Endothelial cell of umbilical vein (primary cell): ENCODE results near the gene SIRPA. TPM values are rescaled to one million over a fixed set of nuclear protein-coding genes. Genes with fewer than 3 reads are reported as not detected.

Experiments
- BruUV-seq: library from RNA; stranded (reverse); fragments of 400-500 nt; replicated peaks from 2 replicates; lab custom pipeline; 2021; lab: Mats Ljungman, UMichigan
- CTCF ChIA-PET: fragments of 300-600, 350-600 bp; sonication (Branson Sonifier 250); formaldehyde crosslinking; loops from one replicate; lab custom pipeline; 2021; ENCODE audit warnings: antibody characterized with exemption, inconsistent platforms; lab: Charles Lee
- POLR2A ChIA-PET: fragments of 300-600, 350-600 bp; sonication (Branson Sonifier 250); formaldehyde crosslinking; loops from one replicate; lab custom pipeline; 2021; ENCODE audit warnings: antibody characterized with exemption, inconsistent platforms; lab: Charles Lee
- DNase-seq: peaks from one replicate; pipeline ENCODE4 v3.0.0-alpha.2; 2011; ENCODE audit warnings: low read depth, low spot score
- FAIRE-seq: peaks from 2 replicates; lab custom pipeline; 2011; peaks lifted over from hg19 to GRCh38; lab: Jason Lieb, UNC
- H2AFZ ChIP-seq: 2 replicates; pipeline ENCODE4 v1.6.0; 2012; ENCODE audit warnings: low read depth, low read length, control low read depth, inconsistent platforms
- H3K27ac ChIP-seq: 2 replicates; pipeline ENCODE4 v1.5.1; 2011; ENCODE audit warnings: low read depth, mild to moderate bottlenecking, control low read depth, low read length, moderate library complexity; ENCODE audit not compliant: insufficient read depth
- H3K27me3 ChIP-seq, 2 experiments: 2 replicates each; pipeline versions ENCODE4 v1.6.0 to v1.6.1; 2011; ENCODE audit warnings: low read length in 2 of 2, mixed read lengths in 1 of 2; ENCODE audit not compliant: control insufficient read depth in 2 of 2, insufficient read depth in 2 of 2
- H3K36me3 ChIP-seq, 2 experiments: 2 replicates in 1 of 2; 3 replicates in 1 of 2; pipeline ENCODE4 v1.5.1; 2011; ENCODE audit warnings: low read length in 2 of 2, mild to moderate bottlenecking in 1 of 2, moderate library complexity in 1 of 2; ENCODE audit not compliant: control insufficient read depth in 2 of 2, insufficient read depth in 2 of 2; ENCODE audit errors: extremely low read depth in 1 of 2
- H3K4me1 ChIP-seq: 3 replicates; pipeline ENCODE4 v1.5.1; 2011; ENCODE audit warnings: mild to moderate bottlenecking, low read length; ENCODE audit not compliant: control insufficient read depth, insufficient read depth; ENCODE audit errors: extremely low read depth
- H3K4me2 ChIP-seq: 2 replicates; pipeline ENCODE4 v1.6.1; 2011; ENCODE audit warnings: low read length, control low read depth, mixed read lengths; ENCODE audit not compliant: insufficient read depth
- H3K4me3 ChIP-seq, 3 experiments: fragments of 200-600 bp in 1 of 3; sonication (generic), shearing (Covaris generic) in 1 of 3; replicated peaks in 1 of 3; 2 replicates each; pipeline ENCODE4 v1.5.1; 2011 to 2016; ENCODE audit warnings: control low read depth in 3 of 3, low read length in 3 of 3, mild to moderate bottlenecking in 2 of 3, inconsistent platforms in 1 of 3, low read depth in 1 of 3, moderate library complexity in 1 of 3; ENCODE audit not compliant: insufficient read depth in 1 of 3
- H3K79me2 ChIP-seq: 2 replicates; pipeline ENCODE4 v1.6.0; 2012; ENCODE audit warnings: low read length, inconsistent platforms; ENCODE audit not compliant: control insufficient read depth, insufficient read depth
- H3K9ac ChIP-seq: replicated peaks from 2 replicates; pipeline ENCODE3; 2011; ENCODE audit warnings: low read length, control low read depth; ENCODE audit not compliant: insufficient read depth; ENCODE audit errors: extremely low read depth
- H3K9me1 ChIP-seq: replicated peaks from 3 replicates; pipeline ENCODE4 v1.6.0; 2011; ENCODE audit warnings: mild to moderate bottlenecking, low read length; ENCODE audit not compliant: control insufficient read depth, insufficient read depth; ENCODE audit errors: extremely low read depth
- H3K9me3 ChIP-seq: replicated peaks from 2 replicates; pipeline ENCODE4 v1.5.1; 2012; ENCODE audit warnings: low read length, inconsistent platforms; ENCODE audit not compliant: control insufficient read depth, insufficient read depth
- H4K20me1 ChIP-seq: replicated peaks from 2 replicates; pipeline ENCODE3; 2011; ENCODE audit warnings: mild to moderate bottlenecking, low read length; ENCODE audit not compliant: control insufficient read depth, insufficient read depth; ENCODE audit errors: extremely low read depth
- EZH2 ChIP-seq: IDR thresholded peaks from 2 replicates; pipeline ENCODE4 v1.6.1; 2012; ENCODE audit warnings: borderline replicate concordance, low read depth, mild to moderate bottlenecking, moderate library complexity, low read length, inconsistent platforms; ENCODE audit not compliant: severe bottlenecking
- FOS ChIP-seq: IDR thresholded peaks from 2 replicates; pipeline ENCODE4 v1.6.1; 2011; ENCODE audit warnings: mild to moderate bottlenecking, low read length, moderate library complexity, borderline replicate concordance; ENCODE audit not compliant: insufficient read depth
- GATA2 ChIP-seq: IDR thresholded peaks from 2 replicates; pipeline ENCODE4 v1.7.0; 2011; ENCODE audit warnings: low read depth, mild to moderate bottlenecking, moderate library complexity, mixed read lengths, low read length; ENCODE audit not compliant: insufficient read length, insufficient read depth
- JUN ChIP-seq: IDR thresholded peaks from 2 replicates; pipeline ENCODE4 v1.6.1; 2011; ENCODE audit warnings: borderline replicate concordance, low read depth; ENCODE audit not compliant: insufficient read length, insufficient read depth
- MYC ChIP-seq: IDR thresholded peaks from one replicate; pipeline ENCODE4 v1.6.1; 2011; ENCODE audit warnings: mild to moderate bottlenecking, low read depth, low read length
- POLR2A ChIP-seq: IDR thresholded peaks from 2 replicates; pipeline ENCODE4 v1.6.1; 2012; ENCODE audit warnings: low read depth, mild to moderate bottlenecking, control low read depth, low read length
- POLR2AphosphoS5 ChIP-seq: IDR thresholded peaks from 2 replicates; pipeline ENCODE4 v1.6.1; 2012; ENCODE audit warnings: low read depth, mild to moderate bottlenecking, control low read depth, low read length, moderate library complexity; ENCODE audit not compliant: insufficient read depth
- dilution Hi-C: fragments of 300-500 bp; cut with MboI; formaldehyde crosslinking; loops from one replicate; pipeline ENCODE4 v1.15.0; 2019; ENCODE audit warnings: low sequenced_read_pairs; ENCODE audit not compliant: extremely low pct_ligation_motif_present
- intact Hi-C: fragments of 100-400 bp; cut with micrococcal nuclease; formaldehyde crosslinking; loops from one replicate; pipeline ENCODE4 v1.10.0; 2022
- polyA plus RNA-seq, 4 experiments: library from polyadenylated mRNA; depleted of rRNA in 3 of 4; stranded (reverse) in 3 of 4; unstranded in 1 of 4; fragments of >200 nt; gene quantifications; 2 replicates each; pipeline versions ENCODE4 v1.2.1 to v1.2.3, GENCODE V29; 2011 to 2012; ENCODE audit warnings: missing spikeins in 1 of 4
- total RNA-seq: library from RNA; stranded (reverse); gene quantifications from 2 replicates; pipeline ENCODE4 v1.2.3, GENCODE V29; 2021
- TF ChIP-seq, protein P1 (sequence below): IDR thresholded peaks from 2 replicates; pipeline ENCODE4 v1.6.1; 2011; ENCODE audit not compliant: insufficient read depth, insufficient read length
- TF ChIP-seq, protein P2 (sequence below), 2 donors: IDR thresholded peaks; 1 replicate in 1 of 2; 2 replicates in 1 of 2; pipeline ENCODE4 v1.5.1; 2011; ENCODE audit warnings: low read length in 2 of 2, mild to moderate bottlenecking in 2 of 2, moderate library complexity in 2 of 2, control low read depth in 1 of 2, inconsistent platforms in 1 of 2, low read depth in 1 of 2; ENCODE audit not compliant: insufficient read depth in 1 of 2; ENCODE audit errors: extremely low read depth in 1 of 2

The SIRPA gene
- total and polyA plus RNA-seq, 2 donors (not counting 3 experiments of a cell fraction or from before 2014, with no cell fraction given) = 29.9 to 59.2 TPM

DNA sequence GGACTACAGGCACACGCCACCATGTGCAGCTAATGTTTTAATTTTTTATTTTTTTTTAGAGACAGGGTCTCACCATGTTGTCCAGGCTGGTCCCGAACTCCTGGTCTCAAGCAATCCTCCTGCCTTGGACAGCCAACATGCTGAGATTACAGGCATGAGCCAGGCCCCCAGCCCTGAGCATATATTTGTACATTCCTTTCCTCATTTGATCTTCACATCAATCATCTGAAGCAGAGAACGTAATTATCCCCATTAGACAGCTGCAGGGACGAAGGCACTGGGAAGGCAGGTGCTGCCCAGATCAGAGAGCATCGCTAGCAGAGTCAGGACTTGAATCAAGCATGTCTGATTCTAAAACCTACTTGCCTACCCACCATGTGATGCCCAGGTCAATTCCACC lies 41.0 kb upstream of the SIRPA start:
- Histone ChIP-seq H3K4me1 (no peaks in the 10 kb centered on the region), H3K27me3 (peaks cover 7 to 16% of the 10 kb centered on the region in 2 experiments), H3K4me3 (no peak overlapping the region), H3K27ac (no peak overlapping the region), H2AFZ (no peak overlapping the region), H3K36me3 (no peaks in the 10 kb centered on the region), H3K79me2 (no peaks in the 10 kb centered on the region), H3K4me2 (no peak overlapping the region), H3K9ac (no peak overlapping the region), H4K20me1 (no peaks in the 10 kb centered on the region), H3K9me1 (no peaks in the 10 kb centered on the region), H3K9me3 (no peaks in the 10 kb centered on the region)
- dilution Hi-C loops = no loop called here
- no TSS peak for BruUV-seq
- DNase-seq (no peak), FAIRE-seq (no peak)
- intact Hi-C loops = no loop called here
- POLR2A ChIA-PET = no interaction called here
- TF ChIP-seq, protein P1, sequence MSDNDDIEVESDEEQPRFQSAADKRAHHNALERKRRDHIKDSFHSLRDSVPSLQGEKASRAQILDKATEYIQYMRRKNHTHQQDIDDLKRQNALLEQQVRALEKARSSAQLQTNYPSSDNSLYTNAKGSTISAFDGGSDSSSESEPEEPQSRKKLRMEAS = no peak
- TF ChIP-seq FOS (no peak), EZH2 (no peak), JUN (no peak), POLR2A (no peak), GATA2 (no peak), POLR2AphosphoS5 (no peak), MYC (no peak)
- TF ChIP-seq, protein P2, sequence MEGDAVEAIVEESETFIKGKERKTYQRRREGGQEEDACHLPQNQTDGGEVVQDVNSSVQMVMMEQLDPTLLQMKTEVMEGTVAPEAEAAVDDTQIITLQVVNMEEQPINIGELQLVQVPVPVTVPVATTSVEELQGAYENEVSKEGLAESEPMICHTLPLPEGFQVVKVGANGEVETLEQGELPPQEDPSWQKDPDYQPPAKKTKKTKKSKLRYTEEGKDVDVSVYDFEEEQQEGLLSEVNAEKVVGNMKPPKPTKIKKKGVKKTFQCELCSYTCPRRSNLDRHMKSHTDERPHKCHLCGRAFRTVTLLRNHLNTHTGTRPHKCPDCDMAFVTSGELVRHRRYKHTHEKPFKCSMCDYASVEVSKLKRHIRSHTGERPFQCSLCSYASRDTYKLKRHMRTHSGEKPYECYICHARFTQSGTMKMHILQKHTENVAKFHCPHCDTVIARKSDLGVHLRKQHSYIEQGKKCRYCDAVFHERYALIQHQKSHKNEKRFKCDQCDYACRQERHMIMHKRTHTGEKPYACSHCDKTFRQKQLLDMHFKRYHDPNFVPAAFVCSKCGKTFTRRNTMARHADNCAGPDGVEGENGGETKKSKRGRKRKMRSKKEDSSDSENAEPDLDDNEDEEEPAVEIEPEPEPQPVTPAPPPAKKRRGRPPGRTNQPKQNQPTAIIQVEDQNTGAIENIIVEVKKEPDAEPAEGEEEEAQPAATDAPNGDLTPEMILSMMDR (IDR thresholded peaks at IDR 0.05; ENCODE audit: extremely low read depth in 1 of 2, insufficient read depth in 1 of 2, low read depth in 1 of 2, low read length in 2 of 2) = no peak
- CTCF ChIA-PET = no interaction called here
